Measurements from ENCODE around the gene LCN12. TPM values are rescaled to one million over a fixed set of nuclear protein-coding genes. Genes with fewer than 3 reads are reported as not detected.
"Not testable (repeated sequence)": the region's sequence is repeated elsewhere in the genome, so short reads cannot be mapped to it uniquely, and the experiment has no call there.

Gene LCN12
- total RNA-seq, 2 donors from 2014 or later, result 6.5 to 8.6 TPM

- Histone ChIP-seq H3K4me1 (no peaks in the 10 kb centered on the region), H3K27me3 (no peaks in the 10 kb centered on the region), H3K27ac (no peak overlapping the region), H3K4me3 (no peak overlapping the region), H3K9ac (ENCODE audit: low read depth in 2 of 2, low read length in 2 of 2) (no peak overlapping the region), H3K9me3 (no peaks in the 10 kb centered on the region), H3K36me3 (no peaks in the 10 kb centered on the region)
- TF ChIP-seq CTCF (IDR thresholded peaks at IDR 0.05), result no peak
- DNase-seq, result no peak
- intact Hi-C loops (cut with DNase I), result no loop called here
These were observed 50.6 kb downstream of the LCN12 start for GRCh38 chr9:137002646-137003041.

GRCh38 chr9:137004285-137004684 is 52.2 kb downstream of the LCN12 start:
- H3K9ac ChIP-seq (ENCODE audit: low read depth in 2 of 2, low read length in 2 of 2); H3K36me3 ChIP-seq; H3K27ac ChIP-seq; DNase-seq; H3K4me1 ChIP-seq; intact Hi-C loops (cut with DNase I); H3K9me3 ChIP-seq; H3K27me3 ChIP-seq; H3K4me3 ChIP-seq: not testable (repeated sequence)
- TF ChIP-seq CTCF (IDR thresholded peaks at IDR 0.05), result peak; percentile 28

Other genes starting within 250 kb of the LCN12 start
- 1 to 10 TPM in 1 of 2 donors, under 1 TPM in 1; 0.82 to 2.8 TPM for gene DIPK1B, start 239.7 kb upstream of the LCN12 start, total RNA-seq
- gene LCN10, start 209.3 kb upstream of the LCN12 start, total RNA-seq, result 1 to 10 TPM in 1 of 2 donors, under 1 TPM in 1; 0.11 to 3.3 TPM
- gene LCN6, start 203.7 kb upstream of the LCN12 start, total RNA-seq, result 1 to 10 TPM in 1 of 2 donors, under 1 TPM in 1; 0.56 to 1.2 TPM
- not detected for gene LCN8, start 194.0 kb upstream of the LCN12 start, total RNA-seq
- 1 to 10 TPM in 1 of 2 donors, not detected in 1; 3.4 TPM for gene LCN15, start 187.8 kb upstream of the LCN12 start, total RNA-seq
- gene TMEM141, start 160.9 kb upstream of the LCN12 start, total RNA-seq, result 100 to 1,000 TPM; 236 to 366 TPM
- 10 to 100 TPM in 1 of 2 donors, 1 to 10 TPM in 1; 2.4 to 20.0 TPM for gene CCDC183, start 155.9 kb upstream of the LCN12 start, total RNA-seq
- 100 to 1,000 TPM; 126 to 163 TPM for gene RABL6, start 144.3 kb upstream of the LCN12 start, total RNA-seq
- gene AJM1, start 109.8 kb upstream of the LCN12 start, total RNA-seq, result 10 to 100 TPM; 11.5 to 17.1 TPM
- gene PHPT1, start 102.9 kb upstream of the LCN12 start, total RNA-seq, result 100 to 1,000 TPM; 137 to 176 TPM
- 10 to 100 TPM; 11.0 to 61.7 TPM for gene MAMDC4, start 99.9 kb upstream of the LCN12 start, total RNA-seq
- 100 to 1,000 TPM; 442 to 494 TPM for gene EDF1, start 86.0 kb upstream of the LCN12 start, total RNA-seq
- 10 to 100 TPM; 22.4 to 50.6 TPM for gene TRAF2, start 65.8 kb upstream of the LCN12 start, total RNA-seq
- gene FBXW5, start 7.5 kb upstream of the LCN12 start, total RNA-seq, result 100 to 1,000 TPM; 162 to 174 TPM
- gene C8G, start 7.0 kb upstream of the LCN12 start, total RNA-seq, result 10 to 100 TPM in 1 of 2 donors, 1 to 10 TPM in 1; 5.3 to 11.9 TPM
- 10 to 100 TPM; 15.9 to 26.1 TPM for gene PTGDS, start 25.2 kb downstream of the LCN12 start, total RNA-seq
- gene LCNL1, start 30.7 kb downstream of the LCN12 start, total RNA-seq, result not detected
- 10 to 100 TPM; 29.9 to 81.0 TPM for gene PAXX, start 40.1 kb downstream of the LCN12 start, total RNA-seq
- gene CLIC3, start 44.3 kb downstream of the LCN12 start, total RNA-seq, result 10 to 100 TPM in 1 of 2 donors, 1 to 10 TPM in 1; 3.6 to 15.4 TPM
- gene ABCA2, start 76.0 kb downstream of the LCN12 start, total RNA-seq, result 10 to 100 TPM; 22.4 to 47.5 TPM
- gene FUT7, start 79.8 kb downstream of the LCN12 start, total RNA-seq, result not detected
- 100 to 1,000 TPM; 149 to 177 TPM for gene NPDC1, start 93.9 kb downstream of the LCN12 start, total RNA-seq
- gene ENTPD2, start 101.8 kb downstream of the LCN12 start, total RNA-seq, result 10 to 100 TPM; 20.5 to 22.1 TPM
- gene SAPCD2, start 118.3 kb downstream of the LCN12 start, total RNA-seq, result 10 to 100 TPM; 19.2 to 57.8 TPM
- 10 to 100 TPM in 1 of 2 donors, 1 to 10 TPM in 1; 9.0 to 13.0 TPM for gene UAP1L1, start 125.2 kb downstream of the LCN12 start, total RNA-seq
- 10 to 100 TPM; 43.5 to 52.6 TPM for gene MAN1B1, start 134.7 kb downstream of the LCN12 start, total RNA-seq
- gene DPP7, start 162.5 kb downstream of the LCN12 start, total RNA-seq, result 10 to 100 TPM; 46.2 to 52.5 TPM
- gene GRIN1, start 186.9 kb downstream of the LCN12 start, total RNA-seq, result under 1 TPM; 0.47 to 0.93 TPM
- 10 to 100 TPM; 64.6 to 95.8 TPM for gene LRRC26, start 217.8 kb downstream of the LCN12 start, total RNA-seq
- gene TMEM210, start 219.8 kb downstream of the LCN12 start, total RNA-seq, result under 1 TPM in 1 of 2 donors, not detected in 1; 0.67 TPM
- 10 to 100 TPM; 33.8 to 67.8 TPM for gene ANAPC2, start 236.3 kb downstream of the LCN12 start, total RNA-seq
- 100 to 1,000 TPM in 1 of 2 donors, 10 to 100 TPM in 1; 60.0 to 100 TPM for gene SSNA1, start 236.4 kb downstream of the LCN12 start, total RNA-seq
- 100 to 1,000 TPM in 1 of 2 donors, 10 to 100 TPM in 1; 83.1 to 124 TPM for gene TPRN, start 248.5 kb downstream of the LCN12 start, total RNA-seq

Data from colonic mucosa (tissue), 4 donors.